ENCODE data around the gene CSF2.

GRCh38 chr5:132054031-132054696 lies 19.4 kb upstream of the CSF2 start:
- TF ChIP-seq CTCF (IDR thresholded peaks at IDR 0.05) (no peak), POLR2AphosphoS5 (IDR thresholded peaks at IDR 0.05) (no peak), POLR2A (IDR thresholded peaks at IDR 0.05) (no peak)

All from transverse colon (tissue), 4 donors.